ENCODE measurements around the gene AACS. TPM values are rescaled to one million over a fixed set of nuclear protein-coding genes. Genes with fewer than 3 reads are reported as not detected.

The AACS gene
- total RNA-seq, 1 donor: 44.9 TPM

DNA sequence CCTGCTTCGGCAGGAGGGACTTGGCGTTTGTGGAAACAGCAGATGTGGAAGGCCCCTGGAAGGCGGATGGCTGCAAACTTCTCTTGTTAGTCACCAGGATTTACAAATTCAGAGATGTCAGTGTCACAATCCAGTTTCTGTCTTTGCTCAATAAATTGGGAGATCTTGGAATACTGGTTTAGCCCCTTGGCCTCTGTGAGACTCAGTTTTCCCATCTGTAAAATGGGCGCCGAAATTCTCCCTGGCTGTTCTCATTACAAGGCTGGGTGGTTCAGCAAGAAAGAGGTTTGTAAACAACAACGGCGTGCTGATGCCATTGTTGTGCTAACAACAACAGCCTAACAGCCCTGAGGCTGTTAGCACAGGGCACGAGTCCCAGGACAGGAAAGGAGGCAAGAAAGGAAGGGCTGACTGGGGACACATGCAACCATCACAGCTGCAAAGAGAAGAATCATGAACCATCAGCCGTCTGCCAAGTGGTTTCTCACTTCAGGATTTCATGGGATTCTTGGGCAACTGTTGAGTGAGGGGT lies 127.5 kb downstream of the AACS start:
- DNase-seq (ENCODE audit: low read depth): no peak

More for the DNA sequence above, 127.5 kb downstream of the AACS start:
- H3K4me3 ChIP-seq (ENCODE audit: low read depth, low read length): no peak overlapping the region
- TF ChIP-seq, protein P1, sequence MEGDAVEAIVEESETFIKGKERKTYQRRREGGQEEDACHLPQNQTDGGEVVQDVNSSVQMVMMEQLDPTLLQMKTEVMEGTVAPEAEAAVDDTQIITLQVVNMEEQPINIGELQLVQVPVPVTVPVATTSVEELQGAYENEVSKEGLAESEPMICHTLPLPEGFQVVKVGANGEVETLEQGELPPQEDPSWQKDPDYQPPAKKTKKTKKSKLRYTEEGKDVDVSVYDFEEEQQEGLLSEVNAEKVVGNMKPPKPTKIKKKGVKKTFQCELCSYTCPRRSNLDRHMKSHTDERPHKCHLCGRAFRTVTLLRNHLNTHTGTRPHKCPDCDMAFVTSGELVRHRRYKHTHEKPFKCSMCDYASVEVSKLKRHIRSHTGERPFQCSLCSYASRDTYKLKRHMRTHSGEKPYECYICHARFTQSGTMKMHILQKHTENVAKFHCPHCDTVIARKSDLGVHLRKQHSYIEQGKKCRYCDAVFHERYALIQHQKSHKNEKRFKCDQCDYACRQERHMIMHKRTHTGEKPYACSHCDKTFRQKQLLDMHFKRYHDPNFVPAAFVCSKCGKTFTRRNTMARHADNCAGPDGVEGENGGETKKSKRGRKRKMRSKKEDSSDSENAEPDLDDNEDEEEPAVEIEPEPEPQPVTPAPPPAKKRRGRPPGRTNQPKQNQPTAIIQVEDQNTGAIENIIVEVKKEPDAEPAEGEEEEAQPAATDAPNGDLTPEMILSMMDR (IDR thresholded peaks at IDR 0.05; ENCODE audit: insufficient read depth, low read depth, low read length): no peak

Small RNA genes within 50 kb of the gene (small RNA-seq; reads per million reads assigned to genes)
- not detected for gene AC122688.1

Other genes with a start within 250 kb of the AACS start
- gene SCARB1, start 201.6 kb upstream of the AACS start, total RNA-seq: 22.5 and 28.5 TPM in 2 replicates
- gene UBC, start 150.8 kb upstream of the AACS start, total RNA-seq: 1,520 and 1,741 TPM in 2 replicates
- gene DHX37, start 76.3 kb upstream of the AACS start, total RNA-seq: 16.4 and 17.7 TPM in 2 replicates
- gene BRI3BP, start 71.8 kb upstream of the AACS start, total RNA-seq: 4.5 and 8.6 TPM in 2 replicates
- gene TMEM132B, start 121.0 kb downstream of the AACS start, total RNA-seq: 5.5 and 10.4 TPM in 2 replicates